BE2C (cell line): ENCODE measurements around the gene MEF2D.

Experiments used
- DNase-seq: peaks from one replicate; pipeline ENCODE4 v3.0.0-alpha.2; 2020
- H3K27me3 ChIP-seq: fragments of 250-450 bp; sonication (Bioruptor Pico); 2 replicates; pipeline ENCODE4 v1.5.1; 2020; ENCODE audit warnings: mild to moderate bottlenecking
- H3K36me3 ChIP-seq: fragments of 250-450 bp; sonication (Bioruptor Pico); 2 replicates; pipeline ENCODE4 v1.5.1; 2020; ENCODE audit warnings: mild to moderate bottlenecking
- H3K4me1 ChIP-seq: fragments of 250-450 bp; sonication (Bioruptor Pico); 2 replicates; pipeline ENCODE4 v1.5.1; 2020
- H3K4me3 ChIP-seq: 2 replicates; pipeline ENCODE4 v1.5.1; 2011; ENCODE audit warnings: low read depth, low read length
- H3K9me3 ChIP-seq: fragments of 250-450 bp; sonication (Bioruptor Pico); 2 replicates; pipeline ENCODE4 v1.5.1; 2020
- TF ChIP-seq, protein P1 (sequence below): IDR thresholded peaks from 2 replicates; pipeline ENCODE4 v1.5.1; 2012; ENCODE audit warnings: mild to moderate bottlenecking, low read depth, low read length

Gene MEF2D

GRCh38 chr1:156443286-156443685 is 57.3 kb downstream of the MEF2D start:
- H3K9me3 ChIP-seq = no peaks in the 10 kb centered on the region
- TF ChIP-seq, protein P1, sequence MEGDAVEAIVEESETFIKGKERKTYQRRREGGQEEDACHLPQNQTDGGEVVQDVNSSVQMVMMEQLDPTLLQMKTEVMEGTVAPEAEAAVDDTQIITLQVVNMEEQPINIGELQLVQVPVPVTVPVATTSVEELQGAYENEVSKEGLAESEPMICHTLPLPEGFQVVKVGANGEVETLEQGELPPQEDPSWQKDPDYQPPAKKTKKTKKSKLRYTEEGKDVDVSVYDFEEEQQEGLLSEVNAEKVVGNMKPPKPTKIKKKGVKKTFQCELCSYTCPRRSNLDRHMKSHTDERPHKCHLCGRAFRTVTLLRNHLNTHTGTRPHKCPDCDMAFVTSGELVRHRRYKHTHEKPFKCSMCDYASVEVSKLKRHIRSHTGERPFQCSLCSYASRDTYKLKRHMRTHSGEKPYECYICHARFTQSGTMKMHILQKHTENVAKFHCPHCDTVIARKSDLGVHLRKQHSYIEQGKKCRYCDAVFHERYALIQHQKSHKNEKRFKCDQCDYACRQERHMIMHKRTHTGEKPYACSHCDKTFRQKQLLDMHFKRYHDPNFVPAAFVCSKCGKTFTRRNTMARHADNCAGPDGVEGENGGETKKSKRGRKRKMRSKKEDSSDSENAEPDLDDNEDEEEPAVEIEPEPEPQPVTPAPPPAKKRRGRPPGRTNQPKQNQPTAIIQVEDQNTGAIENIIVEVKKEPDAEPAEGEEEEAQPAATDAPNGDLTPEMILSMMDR = no peak
- no peaks in the 10 kb centered on the region for H3K4me1 ChIP-seq
- peaks cover 28% of the 10 kb centered on the region for H3K27me3 ChIP-seq
- no peak overlapping the region for H3K4me3 ChIP-seq
- DNase-seq = no peak
- no peaks in the 10 kb centered on the region for H3K36me3 ChIP-seq

DNA sequence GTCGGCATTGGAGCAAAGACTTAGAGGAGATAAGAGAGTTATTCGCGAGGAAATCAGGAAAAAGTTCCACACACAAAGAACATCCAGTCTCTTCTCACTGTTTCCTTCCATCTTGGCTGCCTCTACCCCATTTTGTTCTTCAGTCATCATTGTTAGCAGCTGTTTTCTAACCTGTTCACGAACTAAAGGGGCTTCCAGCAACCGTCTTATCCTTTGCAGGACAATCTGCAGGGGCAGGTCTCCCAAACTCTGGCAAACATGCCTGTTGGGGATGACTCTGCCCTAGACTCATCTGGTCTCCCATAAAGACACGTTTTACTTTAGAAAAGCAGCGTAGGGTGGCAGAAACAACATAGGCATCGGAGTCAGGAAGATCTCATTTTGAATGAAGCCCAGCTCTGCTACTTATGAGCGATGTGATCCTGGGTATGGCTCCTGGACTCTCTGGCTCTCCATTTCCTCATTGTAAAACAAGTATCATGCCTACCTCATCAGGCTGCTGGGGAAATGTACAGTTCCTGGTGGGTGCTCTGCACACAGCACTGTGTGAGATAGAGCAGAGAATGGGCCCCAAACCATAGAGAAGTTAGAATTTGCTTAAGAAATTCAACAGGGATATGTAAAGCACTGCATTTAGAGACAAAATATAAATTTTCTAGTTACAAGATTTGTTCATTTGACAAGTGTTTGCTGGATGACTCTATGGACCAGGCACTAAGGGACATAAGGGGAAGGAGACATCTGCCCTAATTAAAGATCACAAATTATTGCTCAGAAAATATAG is 59.7 kb downstream of the MEF2D start:
- no peak for DNase-seq
- H3K4me1 ChIP-seq = no peaks in the 10 kb centered on the region
- H3K9me3 ChIP-seq = no peaks in the 10 kb centered on the region
- H3K27me3 ChIP-seq = peaks cover 52% of the 10 kb centered on the region
- H3K36me3 ChIP-seq = no peaks in the 10 kb centered on the region
- TF ChIP-seq, protein P1 = no peak
- no peak overlapping the region for H3K4me3 ChIP-seq

- TF ChIP-seq, protein P1 = no peak
- Histone ChIP-seq H3K9me3 (no peaks in the 10 kb centered on the region), H3K4me3 (no peak overlapping the region), H3K4me1 (no peaks in the 10 kb centered on the region), H3K27me3 (peaks cover 63% of the 10 kb centered on the region), H3K36me3 (no peaks in the 10 kb centered on the region)
- no peak for DNase-seq
Measured at GRCh38 chr1:156439777-156440183, 60.8 kb downstream of the MEF2D start.

DNA sequence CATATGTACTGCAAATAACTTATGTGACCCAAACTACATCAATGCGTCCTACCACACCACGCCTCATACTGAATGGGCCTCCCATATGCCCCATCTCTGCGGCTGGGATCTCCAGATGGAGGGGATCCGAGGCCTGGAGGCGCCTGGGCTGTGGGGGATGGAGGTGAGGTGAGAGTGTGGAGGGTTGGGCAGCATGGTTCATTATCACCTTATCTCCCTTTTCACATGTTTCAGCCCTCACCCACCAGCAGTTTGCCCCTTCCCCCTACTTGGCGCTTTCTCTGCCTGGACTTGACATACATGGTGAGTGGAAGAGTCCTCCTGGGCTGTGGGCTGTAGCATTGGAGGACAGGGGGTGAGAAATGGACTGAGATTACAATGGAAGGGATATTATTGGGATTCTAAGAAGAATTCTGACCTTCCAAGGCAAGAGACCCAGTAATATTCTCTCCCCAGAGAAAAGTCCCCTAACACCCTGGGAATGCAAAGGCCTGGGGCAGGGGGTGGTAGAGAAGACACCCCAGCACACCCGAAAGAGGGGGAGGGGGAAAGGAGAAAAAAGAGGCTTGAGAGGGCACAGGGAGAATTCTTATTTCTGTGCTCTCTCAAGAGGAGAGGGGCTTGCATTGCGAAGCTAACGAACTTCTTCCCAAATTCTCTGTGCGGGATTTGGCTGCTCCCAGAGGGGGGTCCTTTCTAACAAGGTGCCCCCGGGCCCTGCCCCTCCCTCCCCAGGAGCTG is 61.4 kb downstream of the MEF2D start:
- Histone ChIP-seq H3K4me1 (no peaks in the 10 kb centered on the region), H3K4me3 (no peak overlapping the region), H3K36me3 (no peaks in the 10 kb centered on the region), H3K27me3 (peaks cover 69% of the 10 kb centered on the region), H3K9me3 (no peaks in the 10 kb centered on the region)
- no peak for DNase-seq
- TF ChIP-seq, protein P1 = no peak

DNA sequence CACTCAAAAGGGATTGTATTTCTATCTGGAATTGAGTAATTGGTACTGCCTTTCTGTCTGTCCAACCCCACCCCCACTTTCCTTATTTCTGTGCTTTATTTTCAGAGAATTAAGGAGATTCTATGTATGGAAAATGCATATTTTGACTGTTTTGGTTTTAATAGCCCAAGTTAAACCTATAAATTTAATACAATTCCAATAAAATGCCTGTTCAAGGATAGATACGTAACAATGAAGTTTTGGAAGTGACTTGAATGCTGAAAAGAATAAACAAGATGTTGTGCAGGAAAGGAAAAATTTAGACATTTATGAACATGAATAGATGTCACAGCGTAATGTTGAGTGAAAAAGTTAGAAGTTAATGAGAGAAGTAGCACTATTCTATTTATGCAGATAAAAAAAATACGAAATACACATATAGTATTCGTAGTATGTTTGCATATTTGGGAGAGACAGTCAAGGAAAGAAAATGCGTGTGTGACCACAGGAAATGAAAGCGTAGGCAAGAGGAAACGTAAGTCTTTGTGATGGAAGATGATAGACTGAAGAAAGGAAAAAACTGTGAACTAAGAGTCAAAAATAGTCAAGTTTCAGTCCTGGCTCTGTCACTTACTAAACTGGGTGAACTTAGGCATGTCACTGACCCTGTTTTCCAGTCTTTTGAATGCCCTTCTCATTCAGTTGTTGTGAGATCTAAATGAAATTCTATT is 62.1 kb downstream of the MEF2D start:
- H3K27me3 ChIP-seq = peaks cover 77% of the 10 kb centered on the region
- no peaks in the 10 kb centered on the region for H3K36me3 ChIP-seq
- no peaks in the 10 kb centered on the region for H3K9me3 ChIP-seq
- TF ChIP-seq, protein P1 = no peak
- H3K4me3 ChIP-seq = no peak overlapping the region
- no peak for DNase-seq
- no peaks in the 10 kb centered on the region for H3K4me1 ChIP-seq
